Measurements from ENCODE around the gene GPR157. TPM values are rescaled to one million over a fixed set of nuclear protein-coding genes. Genes with fewer than 3 reads are reported as not detected.
"Not testable (repeated sequence)": the region's sequence is repeated elsewhere in the genome, so short reads cannot be mapped to it uniquely, and the experiment has no call there.

Gene GPR157
- total RNA-seq, 2 donors from 2014 or later: 6.0 to 13.5 TPM

- TF ChIP-seq CTCF (IDR thresholded peaks at IDR 0.05) (no peak), POLR2A (IDR thresholded peaks at IDR 0.05) (no peak)
- Histone ChIP-seq H3K4me1 (no peaks in the 10 kb centered on the region), H3K27ac (no peak overlapping the region), H3K4me3 (no peak overlapping the region), H3K27me3 (no peaks in the 10 kb centered on the region), H3K9me3 (no peaks in the 10 kb centered on the region), H3K36me3 (replicated peaks in 1 of 2; ENCODE audit: insufficient read depth in 1 of 2, low read depth in 2 of 2) (no peaks in the 10 kb centered on the region)
- 77 to 82% methylated on average over 5 to 16 of the region's 17 CpGs for WGBS, 2 donors
- DNase-seq: peak in 1 of 4 donors; percentile 41
- intact Hi-C loops (cut with DNase I): no loop called here
- ATAC-seq: no peak
Measured at GRCh38 chr1:9145021-9145668, 16.2 kb upstream of the GPR157 start.

- not testable (repeated sequence) for DNase-seq; H3K27ac ChIP-seq; ATAC-seq; H3K4me1 ChIP-seq; H3K27me3 ChIP-seq; H3K4me3 ChIP-seq; H3K9me3 ChIP-seq; H3K36me3 ChIP-seq (replicated peaks in 1 of 2; ENCODE audit: insufficient read depth in 1 of 2, low read depth in 2 of 2)
- intact Hi-C loops (cut with DNase I): loop anchor here (5.0 kb wide), 1 partner anchor 53 kb away; no protein-coding TSS in a partner anchor
- 93 to 95% methylated on average over 7 of the region's 7 CpGs for WGBS, 2 donors
Measured at GRCh38 chr1:9144494-9144893, 15.6 kb upstream of the GPR157 start.

- H3K27ac ChIP-seq: no peak overlapping the region
Measured at GRCh38 chr1:9143250-9143649, 14.3 kb upstream of the GPR157 start.

GRCh38 chr1:9139930-9140329 lies 11.0 kb upstream of the GPR157 start:
- Histone ChIP-seq H3K4me3 (no peak overlapping the region), H3K27me3 (no peaks in the 10 kb centered on the region), H3K9me3 (no peaks in the 10 kb centered on the region), H3K27ac (no peak overlapping the region), H3K36me3 (replicated peaks in 1 of 2; ENCODE audit: insufficient read depth in 1 of 2, low read depth in 2 of 2) (no peaks in the 10 kb centered on the region), H3K4me1 (no peaks in the 10 kb centered on the region)
- intact Hi-C loops (cut with DNase I): loop anchor here (5.0 kb wide), 1 partner anchor 57 kb away; no protein-coding TSS in a partner anchor
- WGBS, 2 donors: 82 to 90% methylated on average over 2 of the region's 2 CpGs
- DNase-seq (no peak), ATAC-seq (no peak)
- no peak for TF ChIP-seq CTCF (IDR thresholded peaks at IDR 0.05)
- no peak for TF ChIP-seq POLR2A (IDR thresholded peaks at IDR 0.05)

More at GRCh38 chr1:9143250-9143649, 14.3 kb upstream of the GPR157 start:
- H3K4me3 ChIP-seq: no peak overlapping the region
- TF ChIP-seq CTCF (IDR thresholded peaks at IDR 0.05) (no peak), POLR2A (IDR thresholded peaks at IDR 0.05) (no peak)
- peak in 1 of 4 donors; percentile 34 for DNase-seq
- WGBS, 2 donors: 59 to 72% methylated on average over 7 of the region's 7 CpGs
- no peak for ATAC-seq
- intact Hi-C loops (cut with DNase I): loop anchor here (5.0 kb wide), 1 partner anchor 54 kb away; no protein-coding TSS in a partner anchor
- H3K4me1 ChIP-seq: no peaks in the 10 kb centered on the region
- no peaks in the 10 kb centered on the region for H3K27me3 ChIP-seq
- no peaks in the 10 kb centered on the region for H3K36me3 ChIP-seq (replicated peaks in 1 of 2; ENCODE audit: insufficient read depth in 1 of 2, low read depth in 2 of 2)
- H3K9me3 ChIP-seq: no peaks in the 10 kb centered on the region

- H3K4me1 ChIP-seq: no peaks in the 10 kb centered on the region
- TF ChIP-seq CTCF (IDR thresholded peaks at IDR 0.05): no peak
- no peak for TF ChIP-seq POLR2A (IDR thresholded peaks at IDR 0.05)
- no peak overlapping the region for H3K4me3 ChIP-seq
- no peak overlapping the region for H3K27ac ChIP-seq
- ATAC-seq: no peak
- intact Hi-C loops (cut with DNase I): no loop called here
- WGBS, 2 donors: 50 to 64% methylated on average over 7 to 8 of the region's 8 CpGs
- H3K27me3 ChIP-seq: no peaks in the 10 kb centered on the region
- no peaks in the 10 kb centered on the region for H3K36me3 ChIP-seq (replicated peaks in 1 of 2; ENCODE audit: insufficient read depth in 1 of 2, low read depth in 2 of 2)
- no peak for DNase-seq
- H3K9me3 ChIP-seq: no peaks in the 10 kb centered on the region
Measured at GRCh38 chr1:9136932-9137331, 8.0 kb upstream of the GPR157 start.

Measured in body of pancreas (tissue), 4 donors.